GM12878 (cell line): ENCODE data around the gene RPL27. TPM values are rescaled to one million over a fixed set of nuclear protein-coding genes. Genes with fewer than 3 reads are reported as not detected.

Experiments
- ATAC-seq: fragments of 200-7000 bp; cut with Tn5 transposase; 3 replicates; pipeline ENCODE4 v1.9.1; 2020; ENCODE audit warnings: mild to moderate bottlenecking, moderate library complexity
- BruUV-seq: library from RNA; stranded (reverse); fragments of 400-500 nt; replicated peaks from 2 replicates; lab custom pipeline; 2021; lab: Mats Ljungman, UMichigan
- CTCF ChIA-PET: fragments of 300-600 bp; sonication (Branson Sonifier 250); formaldehyde crosslinking; extraction: SDS; loops from one replicate; lab custom pipeline; 2021; ENCODE audit warnings: inconsistent platforms; lab: Yijun Ruan, JAX
- POLR2A ChIA-PET: fragments of 350-600 bp; formaldehyde crosslinking; extraction: SDS; loops from one replicate; lab custom pipeline; 2021; ENCODE audit warnings: inconsistent platforms; lab: Charles Lee
- RAD21 ChIA-PET: fragments of 300-600 bp; sonication (Branson Sonifier 250); formaldehyde crosslinking; loops from one replicate; lab custom pipeline; 2023; ENCODE audit warnings: antibody characterized with exemption; ENCODE audit not compliant: unreplicated experiment; lab: Charles Lee
- SMC1A ChIA-PET: fragments of 300-600 bp; sonication (Branson Sonifier 250); formaldehyde crosslinking; loops from one replicate; lab custom pipeline; 2023; ENCODE audit not compliant: unreplicated experiment, uncharacterized antibody; lab: Charles Lee
- DNase-seq: peaks from one replicate; pipeline ENCODE4 v3.0.0-alpha.2; 2011; ENCODE audit warnings: low read depth, low spot score
- FAIRE-seq: peaks from 3 replicates; lab custom pipeline; 2011; peaks lifted over from hg19 to GRCh38; lab: Jason Lieb, UNC
- H2AFZ ChIP-seq: 2 replicates; pipeline ENCODE4 v1.6.0; 2011; ENCODE audit warnings: low read depth, low read length, control low read depth; ENCODE audit not compliant: control insufficient read depth
- H3K27ac ChIP-seq: 2 replicates; pipeline ENCODE4 v1.5.1; 2011; ENCODE audit warnings: control low read depth; ENCODE audit not compliant: control insufficient read depth, insufficient read depth
- H3K27me3 ChIP-seq, 2 experiments: replicated peaks in 1 of 2; 2 replicates each; pipeline versions ENCODE4 v1.6.0 to v1.6.1; 2011; ENCODE audit warnings: low read length in 1 of 2; ENCODE audit not compliant: control insufficient read depth in 2 of 2, insufficient read depth in 2 of 2
- H3K36me3 ChIP-seq, 2 experiments: 2 replicates each; pipeline ENCODE4 v1.5.1; 2011; ENCODE audit warnings: low read length in 1 of 2; ENCODE audit not compliant: control insufficient read depth in 2 of 2, insufficient read depth in 2 of 2
- H3K4me1 ChIP-seq: 2 replicates; pipeline ENCODE4 v1.6.1; 2011; ENCODE audit warnings: mild to moderate bottlenecking, low read length, moderate library complexity, mixed read lengths; ENCODE audit not compliant: control insufficient read depth, insufficient read depth
- H3K4me2 ChIP-seq: 2 replicates; pipeline ENCODE4 v1.6.0; 2011; ENCODE audit warnings: control low read depth; ENCODE audit not compliant: control insufficient read depth, insufficient read depth
- H3K4me3 ChIP-seq: fragments of 200-600 bp; sonication (generic); 2 replicates; pipeline ENCODE4 v1.5.1; 2016
- H3K79me2 ChIP-seq: 2 replicates; pipeline ENCODE4 v1.6.0; 2011; ENCODE audit warnings: low read length; ENCODE audit not compliant: control insufficient read depth, insufficient read depth
- H3K9ac ChIP-seq: 2 replicates; pipeline ENCODE4 v1.8.0; 2011; ENCODE audit warnings: low read length, control low read depth, mixed read lengths; ENCODE audit not compliant: control insufficient read depth, insufficient read depth
- H3K9me3 ChIP-seq: replicated peaks from 3 replicates; pipeline ENCODE4 v1.5.1; 2011; ENCODE audit warnings: mild to moderate bottlenecking, low read length; ENCODE audit not compliant: control insufficient read depth, insufficient read depth
- H4K20me1 ChIP-seq: 2 replicates; pipeline ENCODE4 v1.6.0; 2011; ENCODE audit not compliant: control insufficient read depth, insufficient read depth
- ATF7 ChIP-seq: fragments of 450-650 bp; IDR thresholded peaks from 2 replicates; pipeline ENCODE4 v1.6.1; 2016; ENCODE audit warnings: low read depth, mild to moderate bottlenecking
- BRCA1 ChIP-seq: IDR thresholded peaks from 2 replicates; pipeline ENCODE4 v1.6.1; 2011; ENCODE audit warnings: low read depth, low read length, improper control_type of control experiment
- CBX3 ChIP-seq: fragments of 200-600 bp; sonication (generic); IDR thresholded peaks from 2 replicates; pipeline ENCODE4 v1.6.1; 2016; ENCODE audit warnings: low read depth, borderline replicate concordance
- CHD1 ChIP-seq: IDR thresholded peaks from 2 replicates; pipeline ENCODE4 v1.6.1; 2012; ENCODE audit warnings: low read depth, low read length, improper control_type of control experiment
- ETV6 ChIP-seq, 2 experiments: fragments of 450-650 bp in 1 of 2; IDR thresholded peaks in 1 of 2; conservative IDR thresholded peaks in 1 of 2; 2 replicates each; pipeline ENCODE4 v1.6.1; 2014; ENCODE audit warnings: antibody characterized with exemption in 1 of 2, borderline replicate concordance in 1 of 2, low read depth in 1 of 2, mild to moderate bottlenecking in 1 of 2, moderate library complexity in 1 of 2
- IKZF1 ChIP-seq: fragments of 450-650 bp; conservative IDR thresholded peaks from 2 replicates; pipeline ENCODE4 v1.6.1; 2017; ENCODE audit warnings: antibody characterized with exemption, mild to moderate bottlenecking
- MEF2A ChIP-seq: IDR thresholded peaks from 2 replicates; pipeline ENCODE4 v1.6.1; 2011; ENCODE audit warnings: low read depth, mild to moderate bottlenecking, low read length, moderate library complexity; ENCODE audit not compliant: insufficient read depth
- NR2C2 ChIP-seq: IDR thresholded peaks from 2 replicates; pipeline ENCODE4 v1.6.1; 2011; ENCODE audit warnings: borderline replicate concordance, low read depth; ENCODE audit not compliant: control insufficient read depth, insufficient read length
- POU2F2 ChIP-seq: IDR thresholded peaks from 3 replicates; pipeline ENCODE4 v1.6.1; 2011; ENCODE audit warnings: low read depth, mild to moderate bottlenecking, low read length, borderline replicate concordance
- SMAD1 ChIP-seq: fragments of 450-650 bp; IDR thresholded peaks from 2 replicates; pipeline ENCODE4 v1.6.1; 2018; ENCODE audit warnings: mild to moderate bottlenecking, low read depth; ENCODE audit not compliant: partially characterized antibody
- YY1 ChIP-seq: IDR thresholded peaks from 2 replicates; pipeline ENCODE4 v1.6.1; 2011; ENCODE audit warnings: low read depth, mild to moderate bottlenecking, low read length
- ZNF207 ChIP-seq: fragments of 450-650 bp; IDR thresholded peaks from 2 replicates; pipeline ENCODE4 v1.6.1; 2014; ENCODE audit warnings: antibody characterized with exemption, mild to moderate bottlenecking, borderline replicate concordance
- ZNF384 ChIP-seq: IDR thresholded peaks from 2 replicates; pipeline ENCODE4 v1.6.1; 2012; ENCODE audit warnings: low read depth, mild to moderate bottlenecking, low read length, improper control_type of control experiment, borderline replicate concordance
- WGBS: methylation state at CpG from one replicate; pipeline ENCODE4 v1.1.6; 2016; ENCODE audit warnings: low lambda C conversion rate; ENCODE audit not compliant: insufficient replicate concordance, insufficient coverage; ENCODE audit errors: missing lambda C conversion rate; 5-methylcytosine and 5-hydroxymethylcytosine counted together
- in situ Hi-C: fragments of 300-500 bp; cut with MboI; formaldehyde crosslinking; loops from 9 replicates; pipeline ENCODE4 v1.14.3; 2018; ENCODE audit warnings: mixed read lengths
- intact Hi-C: fragments of 100-400 bp; cut with micrococcal nuclease; formaldehyde crosslinking; loops from one replicate; pipeline ENCODE4 v1.14.2; 2022; ENCODE audit not compliant: unreplicated experiment
- polyA plus RNA-seq, 11 experiments: library from polyadenylated mRNA; depleted of rRNA in 4 of 11; unstranded in 6 of 11; stranded (reverse) in 5 of 11; fragments of >200 nt; fragmentation: Nextera tagmentation in 4 of 11; fragmentation: Illumina TruSeq in 1 of 11; extraction: Ambion mirVana in 4 of 11; extraction: Trizol in 1 of 11; gene quantifications; 1 replicate in 1 of 11; 2 replicates in 10 of 11; pipeline versions ENCODE4 v1.2.1 to v1.2.3, GENCODE V29; 2011 to 2016; ENCODE audit warnings: inconsistent platforms in 2 of 11, missing spikeins in 2 of 11, low read depth in 1 of 11
- total RNA-seq, 4 experiments: library from RNA; depleted of rRNA in 3 of 4; stranded (reverse); fragments of >200 nt in 3 of 4; fragmentation: Illumina TruSeq in 1 of 4; extraction: Trizol in 1 of 4; gene quantifications; 2 replicates each; pipeline versions ENCODE4 v1.2.1 to v1.2.3, GENCODE V29; 2013 to 2021
- TF ChIP-seq, protein P1 (sequence below): fragments of 150-350 bp; IDR thresholded peaks from 2 replicates; pipeline ENCODE4 v1.6.1; 2014; ENCODE audit warnings: mild to moderate bottlenecking, low read depth, low read length
- TF ChIP-seq, protein P2 (sequence below): fragments of 450-650 bp; IDR thresholded peaks from 2 replicates; pipeline ENCODE4 v1.6.1; 2017; ENCODE audit warnings: mild to moderate bottlenecking, low read depth, inconsistent platforms; ENCODE audit not compliant: poor library complexity, severe bottlenecking
- TF ChIP-seq, protein P3 (sequence below): IDR thresholded peaks from 2 replicates; pipeline ENCODE4 v1.6.1; 2012; ENCODE audit warnings: low read depth, low read length, improper control_type of control experiment
- TF ChIP-seq, protein P4 (sequence below): fragments of 150-350 bp; IDR thresholded peaks from 2 replicates; pipeline ENCODE4 v1.6.1; 2016; ENCODE audit warnings: low read depth, low read length

RPL27 gene
- total and polyA plus RNA-seq, 10 of the 15 experiments (the other 5 are each of a cell fraction or from before 2014, with no cell fraction given), result 1,748 to 6,934 (median 3,779) TPM

DNA sequence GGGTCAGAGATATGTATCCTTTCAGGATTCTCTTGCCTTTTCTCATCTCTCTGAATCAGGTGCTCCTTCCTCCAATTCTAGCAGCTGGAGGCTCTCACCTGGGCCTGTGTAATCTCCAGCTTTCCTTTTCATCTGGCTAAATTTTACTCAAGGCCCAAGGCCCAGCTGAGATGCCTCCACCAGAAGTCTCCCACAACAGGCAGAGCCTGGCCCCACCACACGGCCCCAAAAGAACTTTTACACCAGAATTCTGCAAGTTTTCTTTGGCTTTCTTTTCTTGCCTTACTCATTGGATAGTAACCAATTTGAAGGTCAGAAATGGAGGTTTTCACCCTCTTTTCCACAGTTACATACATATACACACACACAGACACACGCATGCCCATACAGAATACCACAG lies 41.4 kb downstream of the RPL27 start:
- Histone ChIP-seq H3K9me3 (no peaks in the 10 kb centered on the region), H2AFZ (no peak overlapping the region), H3K27me3 (no peaks in the 10 kb centered on the region), H3K36me3 (0 out of 4 replicates have a peak, but pooled peaks cover 0 to 7% of the 10 kb centered on the region in 2 experiments), H3K27ac (no peak overlapping the region), H3K4me2 (no peak overlapping the region), H3K4me3 (no peak overlapping the region), H3K9ac (no peak overlapping the region), H3K4me1 (no peaks in the 10 kb centered on the region), H4K20me1 (no peaks in the 10 kb centered on the region), H3K79me2 (no peaks in the 10 kb centered on the region)
- no TSS peak for BruUV-seq
- WGBS, result 95% methylated on average over 2 of the region's 2 CpGs
- FAIRE-seq (no peak), ATAC-seq (no peak), DNase-seq (no peak)
- intact Hi-C loops, result no loop called here
- TF ChIP-seq ETV6 (conservative IDR thresholded peaks at IDR 0.05 in 1 of 2, IDR thresholded peaks at IDR 0.05 in 1 of 2; ENCODE audit: borderline replicate concordance in 1 of 2, low read depth in 1 of 2) (no peak), ATF7 (no peak), POU2F2 (no peak), CHD1 (no peak), IKZF1 (no peak), ZNF207 (no peak), ZNF384 (no peak), MEF2A (no peak), CBX3 (no peak), SMAD1 (no peak), BRCA1 (no peak), NR2C2 (no peak), YY1 (no peak)
- TF ChIP-seq, protein P1, sequence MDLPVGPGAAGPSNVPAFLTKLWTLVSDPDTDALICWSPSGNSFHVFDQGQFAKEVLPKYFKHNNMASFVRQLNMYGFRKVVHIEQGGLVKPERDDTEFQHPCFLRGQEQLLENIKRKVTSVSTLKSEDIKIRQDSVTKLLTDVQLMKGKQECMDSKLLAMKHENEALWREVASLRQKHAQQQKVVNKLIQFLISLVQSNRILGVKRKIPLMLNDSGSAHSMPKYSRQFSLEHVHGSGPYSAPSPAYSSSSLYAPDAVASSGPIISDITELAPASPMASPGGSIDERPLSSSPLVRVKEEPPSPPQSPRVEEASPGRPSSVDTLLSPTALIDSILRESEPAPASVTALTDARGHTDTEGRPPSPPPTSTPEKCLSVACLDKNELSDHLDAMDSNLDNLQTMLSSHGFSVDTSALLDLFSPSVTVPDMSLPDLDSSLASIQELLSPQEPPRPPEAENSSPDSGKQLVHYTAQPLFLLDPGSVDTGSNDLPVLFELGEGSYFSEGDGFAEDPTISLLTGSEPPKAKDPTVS, result no peak
- TF ChIP-seq, protein P2, sequence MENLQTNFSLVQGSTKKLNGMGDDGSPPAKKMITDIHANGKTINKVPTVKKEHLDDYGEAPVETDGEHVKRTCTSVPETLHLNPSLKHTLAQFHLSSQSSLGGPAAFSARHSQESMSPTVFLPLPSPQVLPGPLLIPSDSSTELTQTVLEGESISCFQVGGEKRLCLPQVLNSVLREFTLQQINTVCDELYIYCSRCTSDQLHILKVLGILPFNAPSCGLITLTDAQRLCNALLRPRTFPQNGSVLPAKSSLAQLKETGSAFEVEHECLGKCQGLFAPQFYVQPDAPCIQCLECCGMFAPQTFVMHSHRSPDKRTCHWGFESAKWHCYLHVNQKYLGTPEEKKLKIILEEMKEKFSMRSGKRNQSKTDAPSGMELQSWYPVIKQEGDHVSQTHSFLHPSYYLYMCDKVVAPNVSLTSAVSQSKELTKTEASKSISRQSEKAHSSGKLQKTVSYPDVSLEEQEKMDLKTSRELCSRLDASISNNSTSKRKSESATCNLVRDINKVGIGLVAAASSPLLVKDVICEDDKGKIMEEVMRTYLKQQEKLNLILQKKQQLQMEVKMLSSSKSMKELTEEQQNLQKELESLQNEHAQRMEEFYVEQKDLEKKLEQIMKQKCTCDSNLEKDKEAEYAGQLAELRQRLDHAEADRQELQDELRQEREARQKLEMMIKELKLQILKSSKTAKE, result no peak
- TF ChIP-seq, protein P3, sequence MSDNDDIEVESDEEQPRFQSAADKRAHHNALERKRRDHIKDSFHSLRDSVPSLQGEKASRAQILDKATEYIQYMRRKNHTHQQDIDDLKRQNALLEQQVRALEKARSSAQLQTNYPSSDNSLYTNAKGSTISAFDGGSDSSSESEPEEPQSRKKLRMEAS, result no peak
- TF ChIP-seq, protein P4, sequence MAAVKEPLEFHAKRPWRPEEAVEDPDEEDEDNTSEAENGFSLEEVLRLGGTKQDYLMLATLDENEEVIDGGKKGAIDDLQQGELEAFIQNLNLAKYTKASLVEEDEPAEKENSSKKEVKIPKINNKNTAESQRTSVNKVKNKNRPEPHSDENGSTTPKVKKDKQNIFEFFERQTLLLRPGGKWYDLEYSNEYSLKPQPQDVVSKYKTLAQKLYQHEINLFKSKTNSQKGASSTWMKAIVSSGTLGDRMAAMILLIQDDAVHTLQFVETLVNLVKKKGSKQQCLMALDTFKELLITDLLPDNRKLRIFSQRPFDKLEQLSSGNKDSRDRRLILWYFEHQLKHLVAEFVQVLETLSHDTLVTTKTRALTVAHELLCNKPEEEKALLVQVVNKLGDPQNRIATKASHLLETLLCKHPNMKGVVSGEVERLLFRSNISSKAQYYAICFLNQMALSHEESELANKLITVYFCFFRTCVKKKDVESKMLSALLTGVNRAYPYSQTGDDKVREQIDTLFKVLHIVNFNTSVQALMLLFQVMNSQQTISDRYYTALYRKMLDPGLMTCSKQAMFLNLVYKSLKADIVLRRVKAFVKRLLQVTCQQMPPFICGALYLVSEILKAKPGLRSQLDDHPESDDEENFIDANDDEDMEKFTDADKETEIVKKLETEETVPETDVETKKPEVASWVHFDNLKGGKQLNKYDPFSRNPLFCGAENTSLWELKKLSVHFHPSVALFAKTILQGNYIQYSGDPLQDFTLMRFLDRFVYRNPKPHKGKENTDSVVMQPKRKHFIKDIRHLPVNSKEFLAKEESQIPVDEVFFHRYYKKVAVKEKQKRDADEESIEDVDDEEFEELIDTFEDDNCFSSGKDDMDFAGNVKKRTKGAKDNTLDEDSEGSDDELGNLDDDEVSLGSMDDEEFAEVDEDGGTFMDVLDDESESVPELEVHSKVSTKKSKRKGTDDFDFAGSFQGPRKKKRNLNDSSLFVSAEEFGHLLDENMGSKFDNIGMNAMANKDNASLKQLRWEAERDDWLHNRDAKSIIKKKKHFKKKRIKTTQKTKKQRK, result no peak
- SMC1A ChIA-PET, result no interaction called here
- in situ Hi-C loops, result no loop called here
- CTCF ChIA-PET, result no interaction called here
- POLR2A ChIA-PET, result no interaction called here
- RAD21 ChIA-PET, result no interaction called here
